Ishikawa (cell line): ENCODE results near the gene TST.

Experiments used
- CEBPB ChIP-seq: IDR thresholded peaks from 2 replicates; pipeline ENCODE4 v1.6.1; 2012
- EGR1 ChIP-seq: IDR thresholded peaks from 2 replicates; pipeline ENCODE4 v1.6.1; 2012
- EP300 ChIP-seq: IDR thresholded peaks from 2 replicates; pipeline ENCODE4 v1.6.1; 2012; ENCODE audit warnings: borderline replicate concordance
- RAD21 ChIP-seq: IDR thresholded peaks from 2 replicates; pipeline ENCODE4 v1.6.1; 2012; ENCODE audit warnings: low read depth
- REST ChIP-seq: IDR thresholded peaks from 2 replicates; pipeline ENCODE4 v1.6.1; 2012; ENCODE audit warnings: low read depth, mild to moderate bottlenecking
- TAF1 ChIP-seq: IDR thresholded peaks from 2 replicates; pipeline ENCODE4 v1.6.1; 2012; ENCODE audit warnings: low read depth, mild to moderate bottlenecking
- TCF12 ChIP-seq: IDR thresholded peaks from 2 replicates; pipeline ENCODE4 v1.6.1; 2012; ENCODE audit warnings: low read depth
- TEAD4 ChIP-seq: IDR thresholded peaks from 2 replicates; pipeline ENCODE4 v1.6.1; 2012
- YY1 ChIP-seq: IDR thresholded peaks from 2 replicates; pipeline ENCODE4 v1.6.1; 2012; ENCODE audit warnings: low read depth

- TF ChIP-seq CEBPB: no peak
- no peak for TF ChIP-seq YY1
- TF ChIP-seq TEAD4: no peak
- no peak for TF ChIP-seq EP300
- TF ChIP-seq TCF12: no peak
- no peak for TF ChIP-seq RAD21
- TF ChIP-seq EGR1: no peak
- no peak for TF ChIP-seq REST
- TF ChIP-seq TAF1: no peak
These were observed 44.5 kb upstream of the TST start for GRCh38 chr22:37063431-37064420.
